HepG2 (cell line): ENCODE results near the gene RUNX3. TPM values are rescaled to one million over a fixed set of nuclear protein-coding genes. Genes with fewer than 3 reads are reported as not detected.

Experiments
- ATAC-seq: fragments of 200-7000 bp; cut with Tn5 transposase; 3 replicates; pipeline ENCODE4 v1.9.1; 2020; ENCODE audit warnings: mild to moderate bottlenecking, moderate library complexity
- BruUV-seq: library from RNA; stranded (reverse); fragments of 400-500 nt; replicated peaks from 2 replicates; lab custom pipeline; 2021; lab: Mats Ljungman, UMichigan
- CTCF ChIA-PET: fragments of 300-600 bp; formaldehyde crosslinking; extraction: SDS; loops from one replicate; lab custom pipeline; 2021; ENCODE audit warnings: low total read pairs, inconsistent platforms, low intra/inter-chr PET ratio; lab: Yijun Ruan, JAX
- POLR2A ChIA-PET: fragments of 350-600 bp; sonication (Branson Sonifier 250); formaldehyde crosslinking; loops from one replicate; lab custom pipeline; 2020; ENCODE audit warnings: antibody characterized with exemption, inconsistent platforms; lab: Yijun Ruan, JAX
- DNase-seq: peaks from one replicate; pipeline ENCODE4 v3.0.0-alpha.2; 2015; ENCODE audit warnings: low spot score
- FAIRE-seq: peaks from 3 replicates; lab custom pipeline; 2011; peaks lifted over from hg19 to GRCh38; lab: Jason Lieb, UNC
- H2AFZ ChIP-seq: one replicate; pipeline ENCODE4 v1.6.1; 2011; ENCODE audit warnings: low read length, inconsistent platforms
- H3K27ac ChIP-seq: fragments of 300-600 bp; 3 replicates; pipeline ENCODE4 v1.8.0; 2011; ENCODE audit warnings: mixed run types, mild to moderate bottlenecking, mixed read lengths, low read length, inconsistent platforms; ENCODE audit not compliant: insufficient read depth; ENCODE audit errors: extremely low read length
- H3K27me3 ChIP-seq, 2 experiments: fragments of 200-600 bp in 1 of 2; 2 replicates in 1 of 2; 3 replicates in 1 of 2; pipeline versions ENCODE4 v1.6.0 to v1.8.0; 2011; ENCODE audit warnings: low read length in 2 of 2, mild to moderate bottlenecking in 2 of 2, moderate library complexity in 2 of 2, inconsistent platforms in 1 of 2; ENCODE audit not compliant: insufficient read depth in 2 of 2, control insufficient read depth in 1 of 2
- H3K36me3 ChIP-seq, 2 experiments: fragments of 200-600 bp in 1 of 2; replicated peaks in 1 of 2; 2 replicates in 1 of 2; 3 replicates in 1 of 2; pipeline versions ENCODE4 v1.5.1 to v1.8.0; 2011; ENCODE audit warnings: low read length in 2 of 2, inconsistent platforms in 1 of 2; ENCODE audit not compliant: insufficient read depth in 2 of 2, control insufficient read depth in 1 of 2
- H3K4me1 ChIP-seq: 2 replicates; pipeline ENCODE4 v1.5.1; 2012; ENCODE audit warnings: low read length, inconsistent platforms; ENCODE audit not compliant: insufficient read depth
- H3K4me2 ChIP-seq: 2 replicates; pipeline ENCODE4 v1.6.0; 2011; ENCODE audit warnings: low read depth, low read length, inconsistent platforms
- H3K4me3 ChIP-seq, 3 experiments: fragments of 200-600 bp in 1 of 3; sonication (generic), shearing (Covaris generic) in 1 of 3; replicated peaks in 1 of 3; 2 replicates each; pipeline ENCODE4 v1.5.1; 2011 to 2016; ENCODE audit warnings: low read length in 3 of 3, inconsistent platforms in 2 of 3, low read depth in 2 of 3, mild to moderate bottlenecking in 2 of 3, control low read depth in 1 of 3, mixed read lengths in 1 of 3; ENCODE audit not compliant: insufficient read depth in 1 of 3
- H3K79me2 ChIP-seq: one replicate; pipeline ENCODE4 v1.6.1; 2011; ENCODE audit warnings: low read length, inconsistent platforms; ENCODE audit not compliant: insufficient read depth
- H3K9ac ChIP-seq: 2 replicates; pipeline ENCODE4 v1.6.0; 2011; ENCODE audit warnings: mild to moderate bottlenecking, low read depth, low read length, inconsistent platforms; ENCODE audit not compliant: insufficient read depth
- H3K9me3 ChIP-seq: 2 replicates; pipeline ENCODE4 v1.5.1; 2012; ENCODE audit warnings: mild to moderate bottlenecking, low read length
- H4K20me1 ChIP-seq: 2 replicates; pipeline ENCODE4 v1.6.0; 2011; ENCODE audit warnings: inconsistent platforms, mild to moderate bottlenecking, low read length, moderate library complexity; ENCODE audit not compliant: insufficient read depth
- ATF7 ChIP-seq, 2 experiments: fragments of 450-650 bp in 1 of 2; sonication (generic) in 1 of 2; formaldehyde crosslinking in 1 of 2; IDR thresholded peaks; 2 replicates each; pipeline versions ENCODE4 v1.4.0 to v1.6.1; 2016 to 2020; ENCODE audit warnings: antibody characterized with exemption in 1 of 2, mild to moderate bottlenecking in 1 of 2, missing genetic modification reagents in 1 of 2
- EED ChIP-seq: sonication (generic); formaldehyde crosslinking; IDR thresholded peaks from 2 replicates; pipeline ENCODE4 v1.5.0; 2020; ENCODE audit warnings: mild to moderate bottlenecking, missing genetic modification reagents
- IKZF5 ChIP-seq: IDR thresholded peaks from 2 replicates; pipeline ENCODE4 v1.6.1; 2018; ENCODE audit warnings: missing genetic modification reagents, mild to moderate bottlenecking, missing compliant biosample characterization
- KAT2B ChIP-seq: fragments of 150-350 bp; IDR thresholded peaks from 2 replicates; pipeline ENCODE4 v1.6.1; 2014; ENCODE audit warnings: low read depth, low read length, borderline replicate concordance
- KLF11 ChIP-seq: IDR thresholded peaks from 2 replicates; pipeline ENCODE4 v1.6.1; 2016; ENCODE audit warnings: missing compliant biosample characterization
- KLF13 ChIP-seq: sonication (generic); formaldehyde crosslinking; IDR thresholded peaks from 2 replicates; pipeline ENCODE4 v1.4.0; 2020; ENCODE audit warnings: mild to moderate bottlenecking, missing genetic modification reagents
- REST ChIP-seq, 2 experiments: IDR thresholded peaks; 2 replicates each; pipeline ENCODE4 v1.6.1; 2011 to 2012; ENCODE audit warnings: low read length in 2 of 2, borderline replicate concordance in 1 of 2, low read depth in 1 of 2, mild to moderate bottlenecking in 1 of 2, moderate library complexity in 1 of 2
- TRAFD1 ChIP-seq: sonication (generic); formaldehyde crosslinking; IDR thresholded peaks from 2 replicates; pipeline ENCODE4 v1.5.1; 2020; ENCODE audit warnings: missing genetic modification reagents, mild to moderate bottlenecking, borderline replicate concordance
- ZBTB49 ChIP-seq: sonication (generic); formaldehyde crosslinking; IDR thresholded peaks from 2 replicates; pipeline ENCODE4 v1.4.0; 2020; ENCODE audit warnings: missing genetic modification reagents, borderline replicate concordance
- ZNF18 ChIP-seq: sonication (generic); formaldehyde crosslinking; IDR thresholded peaks from 2 replicates; pipeline ENCODE4 v1.8.0; 2022; ENCODE audit warnings: mild to moderate bottlenecking, missing genetic modification reagents; ENCODE audit not compliant: insufficient replicate concordance
- ZNF572 ChIP-seq: sonication (generic); formaldehyde crosslinking; IDR thresholded peaks from 2 replicates; pipeline ENCODE4 v1.5.1; 2020; ENCODE audit warnings: mild to moderate bottlenecking, missing genetic modification reagents
- WGBS: methylation state at CpG from one replicate; pipeline ENCODE4 v1.1.6; 2017; ENCODE audit warnings: low lambda C conversion rate; 5-methylcytosine and 5-hydroxymethylcytosine counted together
- in situ Hi-C: cut with HindIII; loops from 2 replicates; pipeline ENCODE4 v1.10.0; 2017; ENCODE audit warnings: low pct_unique_long_range_greater_than_20kb; ENCODE audit not compliant: extremely low pct_ligation_motif_present
- intact Hi-C: fragments of 100-400 bp; cut with micrococcal nuclease; formaldehyde crosslinking; loops from one replicate; pipeline ENCODE4 v1.10.0; 2022; ENCODE audit not compliant: unreplicated experiment
- polyA plus RNA-seq, 8 experiments: library from polyadenylated mRNA; depleted of rRNA in 3 of 8; stranded (reverse) in 7 of 8; unstranded in 1 of 8; fragments of >200 nt; fragmentation: Illumina TruSeq in 4 of 8; extraction: Trizol in 4 of 8; gene quantifications; 2 replicates each; pipeline versions ENCODE4 v1.2.1 to v1.2.3, GENCODE V29; 2011 to 2016; ENCODE audit warnings: low read depth in 4 of 8, missing spikeins in 1 of 8, mixed read lengths in 1 of 8; ENCODE audit not compliant: insufficient read depth in 1 of 8
- total RNA-seq, 5 experiments: library from RNA; depleted of rRNA; stranded (reverse); fragments of >200 nt; fragmentation: Illumina TruSeq; extraction: Trizol; gene quantifications; 2 replicates each; pipeline ENCODE4 v1.2.3, GENCODE V29; 2016; ENCODE audit warnings: low read depth in 1 of 5

The RUNX3 gene
- total and polyA plus RNA-seq, 2 of the 13 experiments (the other 11 are each of a cell fraction or from before 2014, with no cell fraction given) = 0.04 to 0.22 TPM

GRCh38 chr1:24931146-24931467, 1.0 kb upstream of the RUNX3 start:
- no peak overlapping the region for H3K27ac ChIP-seq
- no peak for ATAC-seq
- peaks cover 13% of the 10 kb centered on the region for H3K4me1 ChIP-seq
- no peak overlapping the region for H3K4me2 ChIP-seq
- H4K20me1 ChIP-seq = no peaks in the 10 kb centered on the region
- no peak overlapping the region for H3K9ac ChIP-seq
- FAIRE-seq = no peak
- H3K9me3 ChIP-seq = no peaks in the 10 kb centered on the region
- in situ Hi-C loops = loop anchor here (5.0 kb wide), 2 partner anchors 106 to 171 kb away; no protein-coding TSS in a partner anchor
- ChIA-PET CTCF (interaction anchor here (2.6 kb wide), 1 partner anchor 170 kb away, joined by 8 read pairs; no protein-coding TSS in a partner anchor), POLR2A (no interaction called here)
- H3K36me3 ChIP-seq = no peaks in the 10 kb centered on the region
- no TSS peak for BruUV-seq
- 62% methylated on average over 7 of the region's 21 CpGs for WGBS
- no peak overlapping the region for H2AFZ ChIP-seq
- intact Hi-C loops = no loop called here
- no peak overlapping the region for H3K4me3 ChIP-seq
- H3K27me3 ChIP-seq = peaks cover 32 to 85% of the 10 kb centered on the region in 2 experiments
- no peak for DNase-seq
- no peaks in the 10 kb centered on the region for H3K79me2 ChIP-seq
- TF ChIP-seq ZNF18 (CRISPR knock-in tag) (no peak), ZNF572 (CRISPR knock-in tag) (no peak), ZBTB49 (no peak), KAT2B (no peak), ATF7 (IDR thresholded peaks at IDR 0.05) (no peak), ATF7 (CRISPR knock-in tag; IDR thresholded peaks at IDR 0.05) (no peak), EED (CRISPR knock-in tag) (no peak), TRAFD1 (CRISPR knock-in tag) (no peak), KLF13 (no peak), IKZF5 (CRISPR knock-in tag) (no peak), KLF11 (CRISPR knock-in tag) (no peak), REST (IDR thresholded peaks at IDR 0.05; ENCODE audit: borderline replicate concordance in 1 of 2, low read depth in 1 of 2, low read length in 2 of 2) (no peak)
